HCT116 (cell line): ENCODE data around the gene ATG14. TPM values are rescaled to one million over a fixed set of nuclear protein-coding genes. Genes with fewer than 3 reads are reported as not detected.

Experiments used
- ATAC-seq: fragments of 200-7000 bp; cut with Tn5 transposase; 2 replicates; pipeline ENCODE4 v1.9.1; 2020; ENCODE audit warnings: mild to moderate bottlenecking, moderate library complexity
- BruUV-seq: library from RNA; stranded (reverse); fragments of 400-500 nt; replicated peaks from 2 replicates; lab custom pipeline; 2021; lab: Mats Ljungman, UMichigan
- CTCF ChIA-PET: fragments of 300-600 bp; sonication (Branson Sonifier 250); formaldehyde crosslinking; loops from one replicate; lab custom pipeline; 2021; ENCODE audit warnings: antibody characterized with exemption; lab: Charles Lee
- POLR2A ChIA-PET: fragments of 300-600, 350-600 bp; sonication (Branson Sonifier 250); formaldehyde crosslinking; loops from one replicate; lab custom pipeline; 2021; ENCODE audit warnings: antibody characterized with exemption; lab: Charles Lee
- RAD21 ChIA-PET, 2 experiments: fragments of 300-600 bp; sonication (Branson Sonifier 250); formaldehyde crosslinking; loops; one replicate each; lab custom pipeline; 2023; ENCODE audit warnings: low total read pairs in 2 of 2; ENCODE audit not compliant: uncharacterized antibody in 2 of 2, unreplicated experiment in 2 of 2, low non-redundant PET in 1 of 2; lab: Charles Lee
- DNase-seq: peaks from one replicate; pipeline ENCODE4 v3.0.0-alpha.2; 2010; ENCODE audit warnings: low read depth, low spot score
- H2AFZ ChIP-seq: fragments of 200-600 bp; shearing (Covaris generic), sonication (generic); 2 replicates; pipeline ENCODE4 v1.6.1; 2017; ENCODE audit warnings: low read depth, mixed run types, mixed read lengths, antibody characterized with exemption, low read length; ENCODE audit not compliant: poor library complexity, severe bottlenecking
- H3K27ac ChIP-seq: 2 replicates; pipeline ENCODE4 v1.5.1; 2012; ENCODE audit warnings: low read depth, low read length
- H3K27me3 ChIP-seq: fragments of 200-600 bp; sonication (generic); 2 replicates; pipeline ENCODE4 v1.6.1; 2016; ENCODE audit warnings: mixed run types, low read length, mixed read lengths; ENCODE audit not compliant: insufficient read depth
- H3K36me3 ChIP-seq, 2 experiments: fragments of 200-500 bp in 1 of 2; fragments of 200-600 bp in 1 of 2; sonication (Bioruptor generic) in 1 of 2; sonication (generic) in 1 of 2; 2 replicates each; pipeline versions ENCODE4 v1.5.1 to v1.6.1; 2014 to 2016; ENCODE audit warnings: low read length in 2 of 2, inconsistent platforms in 1 of 2, mixed read lengths in 1 of 2, mixed run types in 1 of 2; ENCODE audit not compliant: insufficient read depth in 2 of 2, control insufficient read depth in 1 of 2
- H3K4me1 ChIP-seq, 2 experiments: fragments of 200-600 bp in 1 of 2; sonication (generic) in 1 of 2; 2 replicates each; pipeline versions ENCODE4 v1.5.1 to v1.6.1; 2012 to 2017; ENCODE audit warnings: low read length in 2 of 2, inconsistent platforms in 1 of 2, mild to moderate bottlenecking in 1 of 2, mixed read lengths in 1 of 2, mixed run types in 1 of 2, moderate library complexity in 1 of 2; ENCODE audit not compliant: insufficient read depth in 2 of 2, control insufficient read depth in 1 of 2
- H3K4me2 ChIP-seq: fragments of 200-600 bp; sonication (generic); 2 replicates; pipeline ENCODE4 v1.6.1; 2017; ENCODE audit warnings: mixed run types, low read length, mixed read lengths
- H3K4me3 ChIP-seq, 2 experiments: fragments of 200-600 bp in 1 of 2; sonication (generic) in 1 of 2; replicated peaks in 1 of 2; 2 replicates each; pipeline ENCODE4 v1.5.1; 2011 to 2016; ENCODE audit warnings: low read length in 2 of 2, control low read depth in 1 of 2, low read depth in 1 of 2, mild to moderate bottlenecking in 1 of 2, mixed read lengths in 1 of 2, mixed run types in 1 of 2
- H3K79me2 ChIP-seq: fragments of 200-600 bp; sonication (generic); 2 replicates; pipeline ENCODE4 v1.6.1; 2017; ENCODE audit warnings: mild to moderate bottlenecking, mixed run types, low read length, moderate library complexity, mixed read lengths; ENCODE audit not compliant: insufficient read depth
- H3K9ac ChIP-seq: fragments of 200-600 bp; sonication (generic); 2 replicates; pipeline ENCODE4 v1.6.1; 2016; ENCODE audit warnings: low read length, mixed read lengths
- H3K9me2 ChIP-seq: fragments of 200-600 bp; sonication (generic), shearing (Covaris generic); 2 replicates; pipeline ENCODE4 v1.6.1; 2017; ENCODE audit warnings: mixed run types, mild to moderate bottlenecking, moderate library complexity; ENCODE audit not compliant: insufficient read depth
- H3K9me3 ChIP-seq, 2 experiments: fragments of 200-500 bp in 1 of 2; fragments of 200-600 bp in 1 of 2; sonication (Bioruptor generic) in 1 of 2; sonication (generic) in 1 of 2; 2 replicates each; pipeline ENCODE4 v1.6.1; 2014 to 2017; ENCODE audit warnings: low read length in 2 of 2, mixed read lengths in 2 of 2, inconsistent platforms in 1 of 2, low read depth in 1 of 2, mild to moderate bottlenecking in 1 of 2, mixed run types in 1 of 2, moderate library complexity in 1 of 2; ENCODE audit not compliant: control insufficient read depth in 1 of 2, insufficient read depth in 1 of 2
- H4K20me1 ChIP-seq: fragments of 200-600 bp; sonication (generic), shearing (Covaris generic); 2 replicates; pipeline ENCODE4 v1.6.1; 2017; ENCODE audit warnings: mixed run types, mild to moderate bottlenecking, moderate library complexity; ENCODE audit not compliant: insufficient read depth
- CBX3 ChIP-seq: IDR thresholded peaks from 2 replicates; pipeline ENCODE4 v1.6.1; 2012; ENCODE audit warnings: low read depth
- CTCF ChIP-seq, 3 experiments: fragments of 200-600 bp in 1 of 3; sonication (generic) in 1 of 3; IDR thresholded peaks in 2 of 3; conservative IDR thresholded peaks in 1 of 3; 2 replicates each; pipeline ENCODE4 v1.5.1; 2012 to 2017; ENCODE audit warnings: low read depth in 2 of 3, low read length in 2 of 3, antibody characterized with exemption in 1 of 3, borderline replicate concordance in 1 of 3, control low read depth in 1 of 3, mild to moderate bottlenecking in 1 of 3, mixed read lengths in 1 of 3, mixed run types in 1 of 3, moderate library complexity in 1 of 3; ENCODE audit not compliant: insufficient read depth in 1 of 3
- ELF1 ChIP-seq: IDR thresholded peaks from 2 replicates; pipeline ENCODE4 v1.6.1; 2012; ENCODE audit warnings: low read depth, borderline replicate concordance
- FOSL1 ChIP-seq: IDR thresholded peaks from 2 replicates; pipeline ENCODE4 v1.6.1; 2012; ENCODE audit warnings: low read depth
- MAX ChIP-seq: IDR thresholded peaks from 2 replicates; pipeline ENCODE4 v1.6.1; 2012
- POLR2A ChIP-seq: IDR thresholded peaks from 2 replicates; pipeline ENCODE4 v1.7.0; 2011; ENCODE audit warnings: borderline replicate concordance; ENCODE audit not compliant: insufficient read depth, insufficient read length; ENCODE audit errors: extremely low read depth
- RAD21 ChIP-seq: IDR thresholded peaks from 2 replicates; pipeline ENCODE4 v1.6.1; 2012; ENCODE audit warnings: low read depth, mild to moderate bottlenecking
- REST ChIP-seq: IDR thresholded peaks from 2 replicates; pipeline ENCODE4 v1.6.1; 2012; ENCODE audit warnings: low read depth
- SIN3A ChIP-seq: IDR thresholded peaks from 2 replicates; pipeline ENCODE4 v1.6.1; 2012; ENCODE audit warnings: low read depth
- SRF ChIP-seq: IDR thresholded peaks from 2 replicates; pipeline ENCODE4 v1.6.1; 2012; ENCODE audit warnings: low read depth
- TCF7L2 ChIP-seq: IDR thresholded peaks from 2 replicates; pipeline ENCODE4 v1.7.0; 2011; ENCODE audit warnings: borderline replicate concordance, inconsistent platforms; ENCODE audit not compliant: insufficient read depth, insufficient read length; ENCODE audit errors: extremely low read depth
- YY1 ChIP-seq: IDR thresholded peaks from 2 replicates; pipeline ENCODE4 v1.6.1; 2011; ENCODE audit warnings: low read length, low read depth, moderate library complexity, mild to moderate bottlenecking; ENCODE audit not compliant: insufficient replicate concordance; ENCODE audit errors: extremely low read depth
- ZNF274 ChIP-seq: fragments of 200-500 bp; sonication (Bioruptor generic); IDR thresholded peaks from 2 replicates; pipeline ENCODE4 v1.6.1; 2014; ENCODE audit warnings: mild to moderate bottlenecking, low read depth, low read length, inconsistent platforms
- intact Hi-C: fragments of 100-400 bp; cut with micrococcal nuclease; formaldehyde crosslinking; loops from 2 replicates; pipeline ENCODE4 v1.10.0; 2022
- total RNA-seq: library from RNA; stranded (reverse); gene quantifications from one replicate; pipeline ENCODE4 v1.2.1, GENCODE V29; 2021; ENCODE audit not compliant: unreplicated experiment

Gene ATG14
- total RNA-seq, 1 experiment from 2014 or later, result 9.9 TPM

- RAD21 ChIA-PET, result no interaction called here
- CTCF ChIA-PET, result no interaction called here
- BruUV-seq, result no TSS peak
These were observed 62.1 kb downstream of the ATG14 start for GRCh38 chr14:55349565-55349964.

More at GRCh38 chr14:55349565-55349964, 62.1 kb downstream of the ATG14 start:
- Histone ChIP-seq H3K9me2 (no peaks in the 10 kb centered on the region), H4K20me1 (no peaks in the 10 kb centered on the region), H3K27me3 (no peaks in the 10 kb centered on the region), H3K36me3 (peaks cover 14 to 16% of the 10 kb centered on the region in 2 experiments; a peak in 3 of 4 replicates), H3K9me3 (no peaks in the 10 kb centered on the region), H2AFZ (no peak overlapping the region), H3K79me2 (peaks cover 32% of the 10 kb centered on the region; the same call in 1 of the 2 replicates), H3K4me2 (no peak overlapping the region), H3K9ac (no peak overlapping the region), H3K4me3 (no peak overlapping the region), H3K27ac (no peak overlapping the region), H3K4me1 (peaks cover 0 to 11% of the 10 kb centered on the region in 2 experiments; a peak in 2 of 4 replicates)
- DNase-seq (no peak), ATAC-seq (no peak)
- TF ChIP-seq YY1 (no peak), ZNF274 (no peak), FOSL1 (no peak), CBX3 (no peak), ELF1 (no peak), MAX (no peak), RAD21 (no peak), SIN3A (no peak), CTCF (IDR thresholded peaks at IDR 0.05 in 2 of 3, conservative IDR thresholded peaks at IDR 0.05 in 1 of 3; ENCODE audit: borderline replicate concordance in 1 of 3, insufficient read depth in 1 of 3, low read depth in 2 of 3, low read length in 2 of 3) (no peak), REST (no peak), TCF7L2 (no peak), SRF (no peak), POLR2A (no peak)
- POLR2A ChIA-PET, result interaction anchor here (0.5 kb wide), 1 partner anchor 45 kb away, joined by 3 read pairs; no protein-coding TSS in a partner anchor
- intact Hi-C loops, result no loop called here
